Measurements from ENCODE around the gene HSD3B2. TPM values are rescaled to one million over a fixed set of nuclear protein-coding genes. Genes with fewer than 3 reads are reported as not detected.

The HSD3B2 gene
- total RNA-seq, 1 donor from 2014 or later: 1.2 TPM

GRCh38 chr1:119453021-119453420, 38.1 kb downstream of the HSD3B2 start:
- Mint-ChIP-seq H3K27ac (no peak overlapping the region), H3K36me3 (no peaks in the 10 kb centered on the region), H3K4me1 (ENCODE audit: unreplicated experiment) (no peaks in the 10 kb centered on the region), H3K27me3 (no peaks in the 10 kb centered on the region), H3K4me3 (no peak overlapping the region), H3K9me3 (no peaks in the 10 kb centered on the region)
- DNase-seq (ENCODE audit: extremely low spot score, unreplicated experiment): no peak
- no peak for TF ChIP-seq CTCF (conservative IDR thresholded peaks at IDR 0.05)

GRCh38 chr1:119462964-119463363, 48.0 kb downstream of the HSD3B2 start:
- Mint-ChIP-seq H3K36me3 (no peaks in the 10 kb centered on the region), H3K4me1 (ENCODE audit: unreplicated experiment) (peaks cover 4% of the 10 kb centered on the region), H3K27ac (no peak overlapping the region), H3K27me3 (no peaks in the 10 kb centered on the region), H3K4me3 (no peak overlapping the region), H3K9me3 (no peaks in the 10 kb centered on the region)
- DNase-seq (ENCODE audit: extremely low spot score, unreplicated experiment): no peak
- no peak for TF ChIP-seq CTCF (conservative IDR thresholded peaks at IDR 0.05)

- H3K36me3 Mint-ChIP-seq: no peaks in the 10 kb centered on the region
- H3K4me1 Mint-ChIP-seq (ENCODE audit: unreplicated experiment): peaks cover 4% of the 10 kb centered on the region
These were observed 48.6 kb downstream of the HSD3B2 start for GRCh38 chr1:119463569-119463968.

GRCh38 chr1:119466445-119466844, 51.5 kb downstream of the HSD3B2 start:
- no peak overlapping the region for H3K4me3 Mint-ChIP-seq

More at GRCh38 chr1:119463569-119463968, 48.6 kb downstream of the HSD3B2 start:
- Mint-ChIP-seq H3K27ac (no peak overlapping the region), H3K9me3 (no peaks in the 10 kb centered on the region), H3K4me3 (no peak overlapping the region), H3K27me3 (no peaks in the 10 kb centered on the region)
- DNase-seq (ENCODE audit: extremely low spot score, unreplicated experiment): no peak
- no peak for TF ChIP-seq CTCF (conservative IDR thresholded peaks at IDR 0.05)

GRCh38 chr1:119467219-119467618, 52.3 kb downstream of the HSD3B2 start:
- Mint-ChIP-seq H3K27ac (no peak overlapping the region), H3K4me1 (ENCODE audit: unreplicated experiment) (peaks cover 4% of the 10 kb centered on the region), H3K27me3 (peaks cover 12% of the 10 kb centered on the region), H3K36me3 (no peaks in the 10 kb centered on the region), H3K4me3 (no peak overlapping the region), H3K9me3 (no peaks in the 10 kb centered on the region)
- no peak for TF ChIP-seq CTCF (conservative IDR thresholded peaks at IDR 0.05)
- no peak for DNase-seq (ENCODE audit: extremely low spot score, unreplicated experiment)

More at GRCh38 chr1:119466445-119466844, 51.5 kb downstream of the HSD3B2 start:
- no peaks in the 10 kb centered on the region for H3K36me3 Mint-ChIP-seq
- peaks cover 6% of the 10 kb centered on the region for H3K27me3 Mint-ChIP-seq
- H3K4me1 Mint-ChIP-seq (ENCODE audit: unreplicated experiment): peaks cover 4% of the 10 kb centered on the region
- H3K9me3 Mint-ChIP-seq: no peaks in the 10 kb centered on the region
- no peak for TF ChIP-seq CTCF (conservative IDR thresholded peaks at IDR 0.05)
- DNase-seq (ENCODE audit: extremely low spot score, unreplicated experiment): no peak
- H3K27ac Mint-ChIP-seq: no peak overlapping the region

Data from type B pancreatic cell (in vitro differentiated cells).